ENCODE measurements around the gene PCNT. TPM values are rescaled to one million over a fixed set of nuclear protein-coding genes. Genes with fewer than 3 reads are reported as not detected.

Gene PCNT
- total RNA-seq, 6 experiments from 2014 or later: 23.2 to 26.9 (median 25.5) TPM

DNA sequence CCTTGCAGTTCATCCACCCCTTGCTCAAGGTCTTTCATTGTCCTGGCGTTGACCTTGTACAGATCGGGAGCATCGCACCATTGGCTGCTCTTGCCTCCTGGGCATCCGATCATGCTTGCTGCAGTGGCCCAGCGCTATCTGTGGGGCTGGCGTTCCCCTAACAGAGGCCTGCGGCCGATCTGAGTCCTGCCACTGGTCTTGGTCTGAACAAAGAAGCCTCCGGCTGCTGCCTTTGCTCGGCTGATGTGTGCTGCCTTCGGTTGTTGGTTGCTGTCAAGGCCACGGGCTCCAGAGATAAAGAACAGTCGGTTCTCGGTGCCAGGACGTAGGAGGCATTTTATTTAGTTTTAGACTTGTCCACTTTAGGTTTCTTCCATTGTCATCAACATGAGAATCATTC is 39.0 kb downstream of the PCNT start:
- Mint-ChIP-seq H3K4me3 (no peak overlapping the region), H3K27me3 (ENCODE audit: insufficient read depth) (no peaks in the 10 kb centered on the region), H3K4me1 (ENCODE audit: low read depth) (no peaks in the 10 kb centered on the region), H3K36me3 (ENCODE audit: low read depth) (peaks cover 34% of the 10 kb centered on the region), H3K9me3 (no peaks in the 10 kb centered on the region), H3K27ac (no peak overlapping the region)
- no peak for DNase-seq
- TF ChIP-seq, protein P1, sequence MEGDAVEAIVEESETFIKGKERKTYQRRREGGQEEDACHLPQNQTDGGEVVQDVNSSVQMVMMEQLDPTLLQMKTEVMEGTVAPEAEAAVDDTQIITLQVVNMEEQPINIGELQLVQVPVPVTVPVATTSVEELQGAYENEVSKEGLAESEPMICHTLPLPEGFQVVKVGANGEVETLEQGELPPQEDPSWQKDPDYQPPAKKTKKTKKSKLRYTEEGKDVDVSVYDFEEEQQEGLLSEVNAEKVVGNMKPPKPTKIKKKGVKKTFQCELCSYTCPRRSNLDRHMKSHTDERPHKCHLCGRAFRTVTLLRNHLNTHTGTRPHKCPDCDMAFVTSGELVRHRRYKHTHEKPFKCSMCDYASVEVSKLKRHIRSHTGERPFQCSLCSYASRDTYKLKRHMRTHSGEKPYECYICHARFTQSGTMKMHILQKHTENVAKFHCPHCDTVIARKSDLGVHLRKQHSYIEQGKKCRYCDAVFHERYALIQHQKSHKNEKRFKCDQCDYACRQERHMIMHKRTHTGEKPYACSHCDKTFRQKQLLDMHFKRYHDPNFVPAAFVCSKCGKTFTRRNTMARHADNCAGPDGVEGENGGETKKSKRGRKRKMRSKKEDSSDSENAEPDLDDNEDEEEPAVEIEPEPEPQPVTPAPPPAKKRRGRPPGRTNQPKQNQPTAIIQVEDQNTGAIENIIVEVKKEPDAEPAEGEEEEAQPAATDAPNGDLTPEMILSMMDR (IDR thresholded peaks at IDR 0.05): no peak

DNA sequence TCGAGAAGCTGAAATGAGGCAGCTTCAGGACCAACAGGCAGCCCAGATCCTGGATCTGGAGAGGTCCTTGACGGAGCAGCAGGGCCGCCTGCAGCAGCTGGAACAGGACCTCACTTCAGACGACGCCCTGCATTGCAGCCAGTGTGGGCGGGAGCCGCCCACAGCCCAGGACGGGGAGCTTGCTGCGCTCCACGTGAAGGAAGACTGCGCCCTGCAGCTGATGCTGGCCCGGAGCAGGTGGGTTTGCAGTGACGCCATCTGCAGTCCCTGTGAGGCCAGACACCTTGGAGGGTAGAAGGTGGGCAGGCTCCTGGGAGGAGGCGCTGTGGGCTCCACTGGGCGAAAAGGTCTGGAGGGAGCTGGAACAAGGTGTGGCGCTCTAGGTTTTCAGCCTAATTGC is 39.7 kb downstream of the PCNT start:
- no peak overlapping the region for H3K4me3 Mint-ChIP-seq
- peaks cover 29% of the 10 kb centered on the region for H3K36me3 Mint-ChIP-seq (ENCODE audit: low read depth)
- no peaks in the 10 kb centered on the region for H3K4me1 Mint-ChIP-seq (ENCODE audit: low read depth)
- H3K27ac Mint-ChIP-seq: no peak overlapping the region
- TF ChIP-seq, protein P1 (IDR thresholded peaks at IDR 0.05): no peak
- no peak for DNase-seq
- no peaks in the 10 kb centered on the region for H3K9me3 Mint-ChIP-seq
- no peaks in the 10 kb centered on the region for H3K27me3 Mint-ChIP-seq (ENCODE audit: insufficient read depth)

DNA sequence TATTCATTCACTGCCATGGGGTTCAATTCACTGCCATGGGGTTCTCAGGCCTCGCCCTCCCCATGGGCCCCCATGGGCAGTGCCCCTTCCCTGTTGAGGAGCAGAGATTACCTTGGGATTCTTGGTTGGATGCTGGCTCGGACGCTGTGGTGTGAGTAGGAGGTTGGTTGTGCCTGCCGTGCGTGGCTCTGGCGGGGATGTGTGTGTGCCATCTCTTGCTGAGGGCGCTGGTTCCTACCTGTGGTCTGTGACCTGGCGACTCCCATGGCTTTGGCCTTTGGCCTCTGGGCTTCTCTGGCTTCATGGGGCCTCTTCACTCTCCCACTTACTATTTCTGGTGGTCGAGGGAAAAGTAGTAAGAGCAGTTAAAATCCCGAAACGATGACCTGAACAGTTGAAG is 42.1 kb downstream of the PCNT start:
- H3K36me3 Mint-ChIP-seq (ENCODE audit: low read depth): peaks cover 23% of the 10 kb centered on the region
- H3K27ac Mint-ChIP-seq: no peak overlapping the region
- TF ChIP-seq, protein P1 (IDR thresholded peaks at IDR 0.05): no peak
- H3K27me3 Mint-ChIP-seq (ENCODE audit: insufficient read depth): no peaks in the 10 kb centered on the region; the same call in 1 of the 2 replicates
- H3K4me3 Mint-ChIP-seq: no peak overlapping the region
- DNase-seq: no peak
- H3K9me3 Mint-ChIP-seq: no peaks in the 10 kb centered on the region
- no peaks in the 10 kb centered on the region for H3K4me1 Mint-ChIP-seq (ENCODE audit: low read depth)

DNA sequence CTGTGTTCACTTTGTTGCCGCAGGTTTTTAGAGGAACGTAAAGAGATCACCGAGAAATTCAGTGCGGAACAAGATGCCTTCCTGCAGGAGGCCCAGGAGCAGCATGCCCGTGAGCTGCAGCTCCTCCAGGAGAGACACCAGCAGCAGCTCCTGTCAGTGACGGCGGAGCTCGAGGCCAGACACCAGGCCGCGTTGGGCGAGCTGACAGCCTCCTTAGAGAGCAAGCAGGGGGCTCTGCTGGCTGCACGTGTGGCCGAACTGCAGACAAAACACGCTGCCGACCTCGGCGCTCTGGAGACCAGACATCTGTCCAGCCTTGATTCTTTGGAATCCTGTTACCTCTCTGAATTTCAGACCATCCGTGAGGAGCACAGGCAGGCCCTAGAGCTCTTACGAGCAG is 42.6 kb downstream of the PCNT start:
- no peak overlapping the region for H3K27ac Mint-ChIP-seq
- peaks cover 24% of the 10 kb centered on the region for H3K36me3 Mint-ChIP-seq (ENCODE audit: low read depth)
- H3K9me3 Mint-ChIP-seq: no peaks in the 10 kb centered on the region
- TF ChIP-seq, protein P1 (IDR thresholded peaks at IDR 0.05): no peak
- no peaks in the 10 kb centered on the region; the same call in 1 of the 2 replicates for H3K27me3 Mint-ChIP-seq (ENCODE audit: insufficient read depth)
- no peak for DNase-seq
- H3K4me3 Mint-ChIP-seq: no peak overlapping the region
- H3K4me1 Mint-ChIP-seq (ENCODE audit: low read depth): no peaks in the 10 kb centered on the region

DNA sequence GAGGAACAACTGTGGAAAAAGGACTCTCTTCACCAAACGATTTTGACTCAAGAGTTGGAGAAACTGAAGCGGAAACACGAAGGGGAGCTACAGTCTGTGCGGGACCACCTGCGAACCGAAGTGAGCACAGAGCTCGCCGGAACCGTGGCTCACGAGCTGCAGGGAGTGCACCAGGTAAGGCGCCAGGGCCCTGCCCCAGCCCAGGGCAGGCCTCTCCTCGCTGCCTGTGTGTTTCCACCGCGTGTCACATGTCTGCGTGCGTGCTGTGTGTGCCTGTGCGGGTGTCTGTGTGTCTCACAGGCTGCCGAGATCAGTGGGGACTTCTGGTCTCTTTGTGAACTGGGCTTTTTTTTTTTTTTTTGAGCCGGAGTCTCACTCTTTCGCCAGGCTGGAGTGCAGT is 43.0 kb downstream of the PCNT start:
- DNase-seq: no peak
- TF ChIP-seq, protein P1 (IDR thresholded peaks at IDR 0.05): no peak
- H3K9me3 Mint-ChIP-seq: no peaks in the 10 kb centered on the region
- H3K4me1 Mint-ChIP-seq (ENCODE audit: low read depth): no peaks in the 10 kb centered on the region
- H3K27ac Mint-ChIP-seq: no peak overlapping the region
- no peaks in the 10 kb centered on the region; the same call in 1 of the 2 replicates for H3K27me3 Mint-ChIP-seq (ENCODE audit: insufficient read depth)
- H3K4me3 Mint-ChIP-seq: no peak overlapping the region
- H3K36me3 Mint-ChIP-seq (ENCODE audit: low read depth): peaks cover 24% of the 10 kb centered on the region
